Measurements from ENCODE around the gene KCNMA1.
"Not testable (repeated sequence)": the region's sequence is repeated elsewhere in the genome, so short reads cannot be mapped to it uniquely, and the experiment has no call there.

The KCNMA1 gene

DNA sequence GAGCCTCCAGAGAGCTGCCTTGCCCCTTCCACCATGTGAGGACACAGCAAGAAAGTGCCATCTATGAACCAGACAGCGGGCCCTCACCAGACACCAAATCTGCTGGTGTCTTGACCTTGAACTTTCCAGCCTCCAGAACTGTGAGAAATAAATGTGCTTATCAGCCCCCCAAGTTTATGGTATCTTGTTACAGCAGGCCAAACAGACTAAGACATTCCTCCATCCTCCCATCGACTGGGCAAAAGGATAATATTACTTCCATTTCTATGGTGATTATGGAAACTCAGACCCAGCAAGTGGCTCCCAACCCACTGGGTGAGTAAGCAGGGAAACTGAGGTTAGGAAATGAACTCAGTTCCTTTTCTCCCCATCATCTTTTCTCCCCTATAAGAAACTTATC, 288.4 kb downstream of the KCNMA1 start:
- TF ChIP-seq, protein P1, sequence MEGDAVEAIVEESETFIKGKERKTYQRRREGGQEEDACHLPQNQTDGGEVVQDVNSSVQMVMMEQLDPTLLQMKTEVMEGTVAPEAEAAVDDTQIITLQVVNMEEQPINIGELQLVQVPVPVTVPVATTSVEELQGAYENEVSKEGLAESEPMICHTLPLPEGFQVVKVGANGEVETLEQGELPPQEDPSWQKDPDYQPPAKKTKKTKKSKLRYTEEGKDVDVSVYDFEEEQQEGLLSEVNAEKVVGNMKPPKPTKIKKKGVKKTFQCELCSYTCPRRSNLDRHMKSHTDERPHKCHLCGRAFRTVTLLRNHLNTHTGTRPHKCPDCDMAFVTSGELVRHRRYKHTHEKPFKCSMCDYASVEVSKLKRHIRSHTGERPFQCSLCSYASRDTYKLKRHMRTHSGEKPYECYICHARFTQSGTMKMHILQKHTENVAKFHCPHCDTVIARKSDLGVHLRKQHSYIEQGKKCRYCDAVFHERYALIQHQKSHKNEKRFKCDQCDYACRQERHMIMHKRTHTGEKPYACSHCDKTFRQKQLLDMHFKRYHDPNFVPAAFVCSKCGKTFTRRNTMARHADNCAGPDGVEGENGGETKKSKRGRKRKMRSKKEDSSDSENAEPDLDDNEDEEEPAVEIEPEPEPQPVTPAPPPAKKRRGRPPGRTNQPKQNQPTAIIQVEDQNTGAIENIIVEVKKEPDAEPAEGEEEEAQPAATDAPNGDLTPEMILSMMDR (IDR thresholded peaks at IDR 0.05) = no peak
- TF ChIP-seq ZFX (IDR thresholded peaks at IDR 0.05; ENCODE audit: borderline replicate concordance) = no peak
- no peak overlapping the region for H3K27ac ChIP-seq

- H3K27ac ChIP-seq = no peak overlapping the region
- no peak for TF ChIP-seq ZFX (IDR thresholded peaks at IDR 0.05; ENCODE audit: borderline replicate concordance)
- TF ChIP-seq, protein P1 (IDR thresholded peaks at IDR 0.05) = no peak
These were observed 288.9 kb downstream of the KCNMA1 start for GRCh38 chr10:77348751-77349150.

DNA sequence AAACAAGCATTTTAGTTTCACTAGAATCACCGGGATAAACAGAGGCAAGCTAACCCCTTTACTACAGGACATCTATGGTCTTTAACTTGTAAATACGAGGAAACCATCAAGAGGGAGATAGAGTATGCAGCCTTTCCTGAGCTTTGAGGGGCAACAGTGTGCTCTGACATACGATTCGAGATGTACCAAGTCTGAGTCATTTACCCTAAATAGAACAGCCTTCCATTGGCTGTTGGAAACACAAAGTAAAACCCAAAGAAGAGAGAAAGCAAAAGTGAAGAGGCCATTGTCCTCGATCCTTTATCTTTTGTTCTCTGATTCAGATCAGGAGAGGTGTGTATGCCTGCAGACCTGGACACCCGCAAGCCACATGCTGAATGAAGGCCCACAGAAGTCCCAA, 289.5 kb downstream of the KCNMA1 start:
- no peak overlapping the region for H3K27ac ChIP-seq
- TF ChIP-seq, protein P1 (IDR thresholded peaks at IDR 0.05) = no peak
- no peak for TF ChIP-seq ZFX (IDR thresholded peaks at IDR 0.05; ENCODE audit: borderline replicate concordance)

DNA sequence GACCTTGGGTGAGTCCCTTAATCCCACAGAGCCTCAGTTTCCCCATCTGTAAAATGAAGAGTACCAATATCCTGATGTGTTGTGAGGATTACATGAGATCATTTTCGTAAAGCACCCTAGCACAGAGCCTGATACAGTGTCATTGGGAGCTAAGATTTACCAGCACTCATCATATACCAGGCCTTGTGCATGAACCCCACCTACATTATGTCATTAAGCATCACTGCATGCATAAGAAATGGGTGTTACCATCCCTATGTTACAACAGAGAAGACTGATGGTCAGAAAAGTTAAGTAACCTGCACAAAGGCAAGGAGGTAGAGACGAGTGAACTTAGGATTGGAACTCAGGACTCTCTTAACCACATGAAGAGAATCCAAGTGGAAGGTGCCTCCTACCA, 290.6 kb downstream of the KCNMA1 start:
- TF ChIP-seq, protein P1 (IDR thresholded peaks at IDR 0.05) = no peak
- TF ChIP-seq ZFX (IDR thresholded peaks at IDR 0.05; ENCODE audit: borderline replicate concordance) = no peak
- no peak overlapping the region for H3K27ac ChIP-seq

GRCh38 chr10:77341055-77341454, 296.6 kb downstream of the KCNMA1 start:
- no peak overlapping the region for H3K27ac ChIP-seq
- TF ChIP-seq, protein P1 (IDR thresholded peaks at IDR 0.05) = no peak
- TF ChIP-seq ZFX (IDR thresholded peaks at IDR 0.05; ENCODE audit: borderline replicate concordance) = no peak

DNA sequence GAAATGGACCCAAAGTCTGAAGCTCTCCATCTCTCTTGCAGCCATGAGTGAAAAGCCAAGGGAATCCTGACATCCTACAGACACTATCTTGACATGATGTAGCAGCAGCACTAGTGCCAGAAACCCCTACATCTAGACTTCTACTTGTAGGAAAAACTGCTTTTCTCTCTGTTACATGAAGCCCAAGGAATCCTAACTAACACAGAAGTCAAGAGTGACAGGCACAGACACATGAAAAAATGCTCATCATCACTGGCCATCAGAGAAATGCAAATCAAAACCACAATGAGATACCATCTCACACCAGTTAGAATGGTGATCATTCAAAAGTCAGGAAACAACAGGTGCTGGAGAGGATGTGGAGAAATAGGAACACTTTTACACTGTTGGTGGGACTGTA, 297.7 kb downstream of the KCNMA1 start:
- not testable (repeated sequence) for H3K27ac ChIP-seq

DNA sequence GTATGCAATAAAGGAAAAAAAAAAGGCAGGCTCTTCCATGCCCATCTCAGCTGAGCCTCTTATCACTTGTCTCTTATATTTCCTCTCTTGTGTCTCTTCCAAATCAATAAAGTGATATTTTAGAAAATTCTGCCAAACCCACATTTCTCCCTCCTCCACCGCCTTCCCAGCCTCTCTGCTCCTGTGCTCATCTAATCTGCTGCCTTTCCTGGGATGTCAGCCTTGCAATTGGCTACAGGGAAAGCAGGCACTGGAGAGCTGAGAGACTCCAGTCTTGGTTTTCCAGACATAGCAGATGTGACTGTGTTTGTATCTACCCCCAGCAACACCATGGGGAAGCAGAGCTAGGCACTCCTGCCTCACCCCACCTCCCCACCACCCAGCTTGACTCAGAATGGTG, 298.4 kb downstream of the KCNMA1 start:
- H3K27ac ChIP-seq = no peak overlapping the region
- no peak for TF ChIP-seq ZFX (IDR thresholded peaks at IDR 0.05; ENCODE audit: borderline replicate concordance)
- TF ChIP-seq, protein P1 (IDR thresholded peaks at IDR 0.05) = no peak

DNA sequence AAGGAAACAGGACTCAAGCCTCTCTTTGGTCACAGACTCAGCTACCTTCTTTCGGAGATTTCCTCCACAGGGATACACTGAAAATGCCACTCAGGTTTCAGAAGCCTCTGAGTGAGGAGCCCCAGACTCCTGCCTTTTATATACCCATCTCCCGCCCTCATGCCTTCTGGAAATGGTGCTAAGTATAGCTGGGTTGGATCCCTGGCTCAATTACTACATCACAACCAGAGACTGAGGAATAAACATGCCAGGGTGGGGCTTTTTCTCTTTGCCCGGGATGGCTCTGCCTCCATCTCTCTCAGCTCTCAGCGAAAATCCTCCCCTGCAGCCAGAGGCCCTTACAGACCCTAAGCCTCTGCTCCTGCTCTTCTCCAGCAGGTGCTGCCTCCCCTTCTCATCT, 299.5 kb downstream of the KCNMA1 start:
- TF ChIP-seq, protein P1 (IDR thresholded peaks at IDR 0.05) = no peak
- no peak for TF ChIP-seq ZFX (IDR thresholded peaks at IDR 0.05; ENCODE audit: borderline replicate concordance)
- peak overlapping the region; percentile 87; the same call in 1 of the 2 replicates for H3K27ac ChIP-seq

Measured in 22Rv1 (cell line).